IMR-90 (cell line): ENCODE data around the gene TECPR2.

Experiments used
- CTCF ChIP-seq: conservative IDR thresholded peaks from 2 replicates; pipeline ENCODE4 v1.5.1; 2012; ENCODE audit warnings: mild to moderate bottlenecking, low read depth, low read length, improper control_type of control experiment
- POLR2A ChIP-seq: IDR thresholded peaks from 2 replicates; pipeline ENCODE4 v1.6.1; 2012; ENCODE audit warnings: mild to moderate bottlenecking, low read depth, low read length
- TF ChIP-seq, protein P1 (sequence below): fragments of 150-350 bp; IDR thresholded peaks from 2 replicates; pipeline ENCODE4 v1.6.1; 2017; ENCODE audit warnings: mild to moderate bottlenecking, antibody characterized with exemption, low read length, low read depth

DNA sequence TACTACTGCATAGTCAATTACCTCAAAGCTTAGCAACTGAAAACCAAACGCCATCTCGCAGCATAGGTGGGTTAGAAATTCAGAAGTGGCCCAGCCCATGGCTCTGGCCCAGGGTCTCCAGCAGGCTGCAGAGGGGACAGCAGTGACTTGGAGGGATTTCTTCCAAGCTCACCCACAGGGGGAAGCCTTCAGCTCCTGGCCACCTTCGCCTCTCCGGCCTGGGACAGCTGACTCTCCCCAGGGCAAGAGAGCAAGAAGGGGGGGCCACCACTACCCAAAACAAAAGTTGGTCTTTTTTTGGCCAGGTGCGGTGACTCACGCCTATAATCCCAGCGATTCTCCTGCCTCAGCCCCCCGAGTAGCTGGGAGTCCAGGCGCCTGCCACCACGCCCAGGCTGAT, 179.0 kb downstream of the TECPR2 start:
- TF ChIP-seq, protein P1, sequence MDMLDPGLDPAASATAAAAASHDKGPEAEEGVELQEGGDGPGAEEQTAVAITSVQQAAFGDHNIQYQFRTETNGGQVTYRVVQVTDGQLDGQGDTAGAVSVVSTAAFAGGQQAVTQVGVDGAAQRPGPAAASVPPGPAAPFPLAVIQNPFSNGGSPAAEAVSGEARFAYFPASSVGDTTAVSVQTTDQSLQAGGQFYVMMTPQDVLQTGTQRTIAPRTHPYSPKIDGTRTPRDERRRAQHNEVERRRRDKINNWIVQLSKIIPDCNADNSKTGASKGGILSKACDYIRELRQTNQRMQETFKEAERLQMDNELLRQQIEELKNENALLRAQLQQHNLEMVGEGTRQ: no peak
- no peak for TF ChIP-seq CTCF
- no peak for TF ChIP-seq POLR2A
